Medulla oblongata (tissue), 1 donor: ENCODE results near the gene HAO2.

Source experiments
- DNase-seq: peaks from one replicate; pipeline ENCODE4 v3.0.0-alpha.2; 2015; ENCODE audit errors: extremely low spot score

The HAO2 gene

DNA sequence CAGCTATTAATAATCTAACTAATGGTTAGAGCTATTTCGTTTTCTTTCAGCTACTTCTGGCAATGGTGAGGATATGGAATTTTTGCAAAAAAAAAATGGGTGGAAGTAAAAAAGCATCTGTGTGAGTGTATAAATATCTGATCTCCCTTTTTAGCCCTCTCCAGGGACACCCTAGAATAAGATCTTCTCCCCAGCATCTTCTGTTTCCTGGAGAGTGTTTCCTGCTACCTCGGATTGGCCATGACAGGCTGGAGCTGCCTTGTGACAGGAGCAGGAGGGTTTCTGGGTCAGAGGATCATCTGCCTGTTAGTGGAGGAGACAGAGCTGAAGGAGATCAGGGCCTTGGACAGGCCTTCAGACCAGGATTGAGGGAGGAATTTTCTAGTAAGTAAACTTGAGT, 70.2 kb downstream of the HAO2 start:
- no peak for DNase-seq

DNA sequence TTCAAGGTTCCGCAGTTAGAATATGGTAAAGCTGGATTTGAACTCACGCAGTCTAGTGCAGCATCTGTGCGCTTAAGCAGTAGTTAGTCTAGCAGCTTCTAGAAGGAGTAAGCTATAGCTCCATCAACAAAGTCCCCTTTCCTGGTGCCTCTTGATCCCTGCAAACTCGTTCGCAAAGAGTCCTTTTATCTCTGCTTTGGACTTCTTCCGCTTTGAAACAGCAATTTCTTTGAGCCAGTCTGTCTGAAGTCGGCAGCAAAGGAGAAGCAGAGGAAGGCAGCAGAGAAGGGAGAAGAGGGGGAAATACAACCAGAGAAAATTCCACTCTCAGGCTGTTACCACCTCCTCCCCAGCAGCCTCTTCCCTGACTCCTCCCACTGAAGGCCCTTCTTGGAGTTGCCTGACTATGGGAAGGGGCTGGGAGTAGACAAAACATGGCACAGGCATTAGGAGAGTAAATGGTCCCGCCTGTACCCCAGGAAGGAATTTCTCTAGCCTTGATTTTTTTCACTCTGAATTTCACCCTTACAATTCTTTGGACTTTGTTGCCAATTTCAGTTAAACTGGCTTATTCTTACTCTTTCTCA, 72.2 kb downstream of the HAO2 start:
- no peak for DNase-seq

DNA sequence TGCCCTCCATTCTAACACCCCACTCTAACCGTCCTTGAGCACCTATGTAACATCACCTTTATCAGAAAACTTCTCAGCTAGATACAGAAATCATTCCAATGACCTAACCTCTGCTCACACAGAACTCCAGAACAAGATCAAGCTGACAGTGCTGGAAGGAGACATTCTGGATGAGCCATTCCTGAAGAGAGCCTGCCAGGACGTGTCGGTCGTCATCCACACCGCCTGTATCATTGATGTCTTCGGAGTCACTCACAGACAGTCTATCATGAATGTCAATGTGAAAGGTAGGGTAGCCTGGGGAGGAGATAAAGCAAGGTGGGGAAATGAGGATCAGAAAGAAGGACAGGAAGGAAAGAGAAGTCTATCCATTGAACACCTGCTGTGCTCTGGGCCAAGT, 74.2 kb downstream of the HAO2 start:
- no peak for DNase-seq
